A549 (cell line): ENCODE data around the gene PLD1. TPM values are rescaled to one million over a fixed set of nuclear protein-coding genes. Genes with fewer than 3 reads are reported as not detected.

ENCODE experiments used
- ATAC-seq, 2 experiments: fragments of 200-7000 bp in 1 of 2; fragments of >200 bp in 1 of 2; cut with Nextera tagmentation in 1 of 2; cut with Tn5 transposase in 1 of 2; 3 replicates each; pipeline versions ENCODE4 v1.8.0 to v1.9.1; 2018 to 2020; ENCODE audit warnings: mild to moderate bottlenecking in 1 of 2, moderate library complexity in 1 of 2
- CTCF ChIA-PET: fragments of 300-600 bp; sonication (Branson Sonifier 250); formaldehyde crosslinking; extraction: SDS; loops from one replicate; lab custom pipeline; 2021; ENCODE audit warnings: antibody characterized with exemption, inconsistent platforms; lab: Yijun Ruan, JAX
- POLR2A ChIA-PET: fragments of 350-600 bp; formaldehyde crosslinking; extraction: SDS; loops from one replicate; lab custom pipeline; 2021; ENCODE audit warnings: antibody characterized with exemption, inconsistent platforms; lab: Yijun Ruan, JAX
- DNase-seq, 2 experiments: peaks; one replicate each; pipeline versions ENCODE4 v3.0.0 to v3.0.0-alpha.2; 2011 to 2016; ENCODE audit warnings: low read depth in 1 of 2, low spot score in 1 of 2
- FAIRE-seq: peaks from 2 replicates; lab custom pipeline; 2011; peaks lifted over from hg19 to GRCh38; lab: Jason Lieb, UNC
- H3K27ac ChIP-seq, 2 experiments: fragments of >200 bp; sonication (Bioruptor Twin); formaldehyde crosslinking; 3 replicates each; pipeline ENCODE4 v1.5.1; 2016 to 2017
- H3K4me1 ChIP-seq: fragments of >200 bp; sonication (Bioruptor Twin); formaldehyde crosslinking; 3 replicates; pipeline ENCODE4 v1.6.1; 2016
- H3K4me2 ChIP-seq: fragments of >200 bp; sonication (Bioruptor Twin); formaldehyde crosslinking; 3 replicates; pipeline ENCODE4 v1.6.1; 2016
- H3K4me3 ChIP-seq: fragments of >200 bp; sonication (Bioruptor Twin); formaldehyde crosslinking; 3 replicates; pipeline ENCODE4 v1.5.1; 2016
- H3K9me3 ChIP-seq: fragments of >200 bp; sonication (Bioruptor Twin); formaldehyde crosslinking; 3 replicates; pipeline ENCODE4 v1.6.1; 2016
- BHLHE40 ChIP-seq: IDR thresholded peaks from 2 replicates; pipeline ENCODE4 v1.6.1; 2012; ENCODE audit warnings: low read depth, low read length, inconsistent platforms
- CBX2 ChIP-seq: fragments of 200-600 bp; sonication (generic); IDR thresholded peaks from 2 replicates; pipeline ENCODE4 v1.6.1; 2016; ENCODE audit warnings: low read depth, mild to moderate bottlenecking, borderline replicate concordance
- CHD2 ChIP-seq: fragments of 150-350 bp; IDR thresholded peaks from 2 replicates; pipeline ENCODE4 v1.6.1; 2014; ENCODE audit warnings: low read length; ENCODE audit not compliant: partially characterized antibody
- EP300 ChIP-seq, 2 experiments: fragments of >200 bp; sonication (Bioruptor Twin); formaldehyde crosslinking; IDR thresholded peaks; 2 replicates in 1 of 2; 3 replicates in 1 of 2; pipeline ENCODE4 v1.6.1; 2016 to 2017
- ESRRA ChIP-seq: fragments of 150-350 bp; IDR thresholded peaks from 2 replicates; pipeline ENCODE4 v1.6.1; 2014; ENCODE audit warnings: mild to moderate bottlenecking, low read length, borderline replicate concordance
- HEYL ChIP-seq: fragments of 250-450 bp; sonication (Bioruptor Pico); IDR thresholded peaks from 2 replicates; pipeline ENCODE4 v1.8.0; 2021; ENCODE audit warnings: mild to moderate bottlenecking, moderate library complexity
- MYC ChIP-seq: IDR thresholded peaks from 2 replicates; pipeline ENCODE4 v1.6.1; 2012; ENCODE audit warnings: mild to moderate bottlenecking, inconsistent platforms, low read length, improper control_type of control experiment, borderline replicate concordance
- RAD21 ChIP-seq, 2 experiments: fragments of >200 bp in 1 of 2; sonication (Bioruptor Twin) in 1 of 2; formaldehyde crosslinking in 1 of 2; IDR thresholded peaks in 1 of 2; conservative IDR thresholded peaks in 1 of 2; 2 replicates in 1 of 2; 3 replicates in 1 of 2; pipeline ENCODE4 v1.6.1; 2012 to 2018; ENCODE audit warnings: inconsistent platforms in 1 of 2
- RFX5 ChIP-seq: fragments of 450-650 bp; IDR thresholded peaks from 2 replicates; pipeline ENCODE4 v1.7.1; 2014; ENCODE audit warnings: antibody characterized with exemption, mild to moderate bottlenecking, moderate library complexity
- TFCP2L1 ChIP-seq: fragments of 250-450 bp; sonication (Bioruptor Pico); IDR thresholded peaks from 2 replicates; pipeline ENCODE4 v1.5.0; 2021; ENCODE audit warnings: mild to moderate bottlenecking
- ZFP36 ChIP-seq: fragments of 450-650 bp; IDR thresholded peaks from 2 replicates; pipeline ENCODE4 v1.6.1; 2014; ENCODE audit warnings: borderline replicate concordance; ENCODE audit not compliant: partially characterized antibody
- WGBS: methylation state at CpG from one replicate; pipeline ENCODE4 v1.1.6; 2017; ENCODE audit errors: missing lambda C conversion rate; 5-methylcytosine and 5-hydroxymethylcytosine counted together
- polyA plus RNA-seq, 4 experiments: library from polyadenylated mRNA; depleted of rRNA in 3 of 4; stranded (reverse); fragments of >200 nt; fragmentation: RNase III in 1 of 4; extraction: RNeasy Plus Mini Kit Qiagen cat#74134 plus additional on column Dnase treatment in 1 of 4; gene quantifications; 2 replicates in 3 of 4; 3 replicates in 1 of 4; pipeline ENCODE4 v1.2.3, GENCODE V29; 2011 to 2017
- TF ChIP-seq, protein P1 (sequence below): fragments of >200 bp; sonication (Bioruptor Twin); formaldehyde crosslinking; IDR thresholded peaks from 3 replicates; pipeline ENCODE4 v1.5.1; 2016
- TF ChIP-seq, protein P2 (sequence below): IDR thresholded peaks from 2 replicates; pipeline ENCODE4 v1.6.1; 2012
- TF ChIP-seq, protein P3 (sequence below): fragments of 150-350 bp; IDR thresholded peaks from 2 replicates; pipeline ENCODE4 v1.6.1; 2014; ENCODE audit warnings: low read depth, mild to moderate bottlenecking, low read length
- TF ChIP-seq, protein P4 (sequence below): fragments of 250-450 bp; sonication (Bioruptor Pico); IDR thresholded peaks from 2 replicates; pipeline ENCODE4 v1.5.0; 2020; ENCODE audit warnings: low read depth, mild to moderate bottlenecking, moderate library complexity
- TF ChIP-seq, protein P5 (sequence below): fragments of 200-600 bp; sonication (generic); IDR thresholded peaks from 2 replicates; pipeline ENCODE4 v1.6.1; 2016; ENCODE audit warnings: antibody characterized with exemption, mild to moderate bottlenecking, moderate library complexity
- TF ChIP-seq, protein P6 (sequence below): fragments of 450-650 bp; IDR thresholded peaks from 2 replicates; pipeline ENCODE4 v1.6.1; 2014; ENCODE audit warnings: antibody characterized with exemption

The PLD1 gene
- polyA plus RNA-seq, 2 of the 4 experiments (the other 2 are of a cell fraction) = 6.6 to 27.2 TPM

DNA sequence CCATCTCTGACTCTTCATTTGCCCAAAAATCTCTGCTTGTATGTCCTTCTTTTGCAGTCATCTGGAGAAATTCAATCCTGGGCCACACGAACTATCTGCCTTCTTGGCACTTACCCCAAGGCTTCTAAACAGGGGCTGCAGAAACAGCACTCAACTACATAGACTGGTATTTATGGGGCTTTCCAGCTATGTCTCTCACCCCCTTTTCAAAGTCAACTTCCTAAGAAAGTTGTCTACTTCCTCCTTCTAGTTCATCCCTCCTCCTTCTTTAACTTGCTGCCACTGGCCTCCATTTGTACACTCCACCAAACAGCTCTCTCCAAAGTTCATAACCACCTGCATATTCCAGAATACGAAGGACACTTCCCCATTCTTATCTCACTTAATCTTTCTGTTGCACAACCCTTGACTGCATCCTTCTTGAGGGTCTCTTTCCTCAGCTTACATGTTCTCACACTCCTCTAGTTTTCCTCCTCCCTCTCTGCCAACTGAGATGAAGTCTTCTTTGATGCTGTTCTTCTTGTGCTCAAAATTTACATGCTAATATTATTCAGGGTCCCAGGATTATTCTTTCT lies 55.2 kb downstream of the PLD1 start:
- ATAC-seq (no peak), FAIRE-seq (no peak), DNase-seq (no peak)
- H3K9me3 ChIP-seq = no peaks in the 10 kb centered on the region
- no peaks in the 10 kb centered on the region for H3K4me1 ChIP-seq
- WGBS = 67% methylated on average over 2 of the region's 2 CpGs
- ChIA-PET CTCF (interaction anchor here (0.8 to 1.3 kb wide), 3 partner anchors 17 to 75 kb away, joined by 3 to 5 read pairs (median 3); no protein-coding TSS in a partner anchor), POLR2A (no interaction called here)
- H3K4me2 ChIP-seq = no peak overlapping the region
- H3K27ac ChIP-seq = no peak overlapping the region
- H3K4me3 ChIP-seq = no peak overlapping the region
- TF ChIP-seq BHLHE40 (no peak), RFX5 (no peak), RAD21 (conservative IDR thresholded peaks at IDR 0.05 in 1 of 2, IDR thresholded peaks at IDR 0.05 in 1 of 2) (no peak), CHD2 (no peak), ZFP36 (no peak), HEYL (no peak), ESRRA (no peak), EP300 (IDR thresholded peaks at IDR 0.05) (no peak)
- TF ChIP-seq, protein P1, sequence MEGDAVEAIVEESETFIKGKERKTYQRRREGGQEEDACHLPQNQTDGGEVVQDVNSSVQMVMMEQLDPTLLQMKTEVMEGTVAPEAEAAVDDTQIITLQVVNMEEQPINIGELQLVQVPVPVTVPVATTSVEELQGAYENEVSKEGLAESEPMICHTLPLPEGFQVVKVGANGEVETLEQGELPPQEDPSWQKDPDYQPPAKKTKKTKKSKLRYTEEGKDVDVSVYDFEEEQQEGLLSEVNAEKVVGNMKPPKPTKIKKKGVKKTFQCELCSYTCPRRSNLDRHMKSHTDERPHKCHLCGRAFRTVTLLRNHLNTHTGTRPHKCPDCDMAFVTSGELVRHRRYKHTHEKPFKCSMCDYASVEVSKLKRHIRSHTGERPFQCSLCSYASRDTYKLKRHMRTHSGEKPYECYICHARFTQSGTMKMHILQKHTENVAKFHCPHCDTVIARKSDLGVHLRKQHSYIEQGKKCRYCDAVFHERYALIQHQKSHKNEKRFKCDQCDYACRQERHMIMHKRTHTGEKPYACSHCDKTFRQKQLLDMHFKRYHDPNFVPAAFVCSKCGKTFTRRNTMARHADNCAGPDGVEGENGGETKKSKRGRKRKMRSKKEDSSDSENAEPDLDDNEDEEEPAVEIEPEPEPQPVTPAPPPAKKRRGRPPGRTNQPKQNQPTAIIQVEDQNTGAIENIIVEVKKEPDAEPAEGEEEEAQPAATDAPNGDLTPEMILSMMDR = no peak
- TF ChIP-seq, protein P2, sequence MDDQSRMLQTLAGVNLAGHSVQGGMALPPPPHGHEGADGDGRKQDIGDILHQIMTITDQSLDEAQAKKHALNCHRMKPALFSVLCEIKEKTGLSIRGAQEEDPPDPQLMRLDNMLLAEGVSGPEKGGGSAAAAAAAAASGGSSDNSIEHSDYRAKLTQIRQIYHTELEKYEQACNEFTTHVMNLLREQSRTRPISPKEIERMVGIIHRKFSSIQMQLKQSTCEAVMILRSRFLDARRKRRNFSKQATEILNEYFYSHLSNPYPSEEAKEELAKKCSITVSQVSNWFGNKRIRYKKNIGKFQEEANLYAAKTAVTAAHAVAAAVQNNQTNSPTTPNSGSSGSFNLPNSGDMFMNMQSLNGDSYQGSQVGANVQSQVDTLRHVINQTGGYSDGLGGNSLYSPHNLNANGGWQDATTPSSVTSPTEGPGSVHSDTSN = no peak
- TF ChIP-seq, protein P3, sequence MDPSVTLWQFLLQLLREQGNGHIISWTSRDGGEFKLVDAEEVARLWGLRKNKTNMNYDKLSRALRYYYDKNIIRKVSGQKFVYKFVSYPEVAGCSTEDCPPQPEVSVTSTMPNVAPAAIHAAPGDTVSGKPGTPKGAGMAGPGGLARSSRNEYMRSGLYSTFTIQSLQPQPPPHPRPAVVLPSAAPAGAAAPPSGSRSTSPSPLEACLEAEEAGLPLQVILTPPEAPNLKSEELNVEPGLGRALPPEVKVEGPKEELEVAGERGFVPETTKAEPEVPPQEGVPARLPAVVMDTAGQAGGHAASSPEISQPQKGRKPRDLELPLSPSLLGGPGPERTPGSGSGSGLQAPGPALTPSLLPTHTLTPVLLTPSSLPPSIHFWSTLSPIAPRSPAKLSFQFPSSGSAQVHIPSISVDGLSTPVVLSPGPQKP = no peak
- TF ChIP-seq, protein P4, sequence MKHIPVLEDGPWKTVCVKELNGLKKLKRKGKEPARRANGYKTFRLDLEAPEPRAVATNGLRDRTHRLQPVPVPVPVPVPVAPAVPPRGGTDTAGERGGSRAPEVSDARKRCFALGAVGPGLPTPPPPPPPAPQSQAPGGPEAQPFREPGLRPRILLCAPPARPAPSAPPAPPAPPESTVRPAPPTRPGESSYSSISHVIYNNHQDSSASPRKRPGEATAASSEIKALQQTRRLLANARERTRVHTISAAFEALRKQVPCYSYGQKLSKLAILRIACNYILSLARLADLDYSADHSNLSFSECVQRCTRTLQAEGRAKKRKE = no peak
- TF ChIP-seq, protein P5, sequence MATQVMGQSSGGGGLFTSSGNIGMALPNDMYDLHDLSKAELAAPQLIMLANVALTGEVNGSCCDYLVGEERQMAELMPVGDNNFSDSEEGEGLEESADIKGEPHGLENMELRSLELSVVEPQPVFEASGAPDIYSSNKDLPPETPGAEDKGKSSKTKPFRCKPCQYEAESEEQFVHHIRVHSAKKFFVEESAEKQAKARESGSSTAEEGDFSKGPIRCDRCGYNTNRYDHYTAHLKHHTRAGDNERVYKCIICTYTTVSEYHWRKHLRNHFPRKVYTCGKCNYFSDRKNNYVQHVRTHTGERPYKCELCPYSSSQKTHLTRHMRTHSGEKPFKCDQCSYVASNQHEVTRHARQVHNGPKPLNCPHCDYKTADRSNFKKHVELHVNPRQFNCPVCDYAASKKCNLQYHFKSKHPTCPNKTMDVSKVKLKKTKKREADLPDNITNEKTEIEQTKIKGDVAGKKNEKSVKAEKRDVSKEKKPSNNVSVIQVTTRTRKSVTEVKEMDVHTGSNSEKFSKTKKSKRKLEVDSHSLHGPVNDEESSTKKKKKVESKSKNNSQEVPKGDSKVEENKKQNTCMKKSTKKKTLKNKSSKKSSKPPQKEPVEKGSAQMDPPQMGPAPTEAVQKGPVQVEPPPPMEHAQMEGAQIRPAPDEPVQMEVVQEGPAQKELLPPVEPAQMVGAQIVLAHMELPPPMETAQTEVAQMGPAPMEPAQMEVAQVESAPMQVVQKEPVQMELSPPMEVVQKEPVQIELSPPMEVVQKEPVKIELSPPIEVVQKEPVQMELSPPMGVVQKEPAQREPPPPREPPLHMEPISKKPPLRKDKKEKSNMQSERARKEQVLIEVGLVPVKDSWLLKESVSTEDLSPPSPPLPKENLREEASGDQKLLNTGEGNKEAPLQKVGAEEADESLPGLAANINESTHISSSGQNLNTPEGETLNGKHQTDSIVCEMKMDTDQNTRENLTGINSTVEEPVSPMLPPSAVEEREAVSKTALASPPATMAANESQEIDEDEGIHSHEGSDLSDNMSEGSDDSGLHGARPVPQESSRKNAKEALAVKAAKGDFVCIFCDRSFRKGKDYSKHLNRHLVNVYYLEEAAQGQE = no peak

DNA sequence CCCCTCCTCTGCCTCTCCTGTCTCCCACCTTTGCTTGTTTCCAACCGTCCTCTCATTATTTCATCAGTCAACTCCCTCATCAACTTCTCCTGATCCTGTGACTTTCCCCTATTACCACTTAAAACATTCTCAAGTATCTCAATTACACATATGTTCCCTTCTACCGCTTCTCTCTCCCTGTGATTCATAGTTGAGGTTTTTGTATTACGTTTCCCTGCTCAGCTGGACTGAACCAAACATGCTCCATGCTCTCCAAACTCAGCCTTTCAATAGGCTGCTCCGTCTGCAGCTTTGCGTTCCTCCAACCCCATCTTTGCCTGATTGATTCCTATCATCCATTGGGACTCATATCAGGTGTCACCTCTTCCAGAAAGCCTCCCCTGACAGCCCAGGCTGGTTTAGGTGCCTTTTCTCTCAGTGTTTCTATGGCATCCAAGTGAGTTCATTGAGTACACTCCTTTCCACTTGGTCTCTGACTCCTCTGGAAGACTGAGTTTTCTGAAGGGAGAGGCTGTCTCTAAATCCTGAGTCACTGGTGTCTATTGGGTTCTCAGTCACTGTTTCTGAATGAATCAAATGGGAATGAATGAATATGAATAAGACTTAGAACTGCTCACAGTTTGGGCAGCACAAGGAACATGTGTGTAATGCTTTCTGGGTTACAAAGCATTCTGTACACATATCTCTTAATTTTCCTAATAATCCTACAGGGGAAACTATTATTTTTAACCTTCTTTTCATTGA lies 56.4 kb downstream of the PLD1 start:
- Histone ChIP-seq H3K4me1 (no peaks in the 10 kb centered on the region), H3K9me3 (no peaks in the 10 kb centered on the region), H3K4me3 (no peak overlapping the region)
- WGBS = 90% methylated on average over 5 of the region's 5 CpGs
- POLR2A ChIA-PET = no interaction called here
- TF ChIP-seq MYC (no peak), CBX2 (no peak), TFCP2L1 (CRISPR knock-in tag) (no peak), ZFP36 (no peak)
- TF ChIP-seq, protein P6, sequence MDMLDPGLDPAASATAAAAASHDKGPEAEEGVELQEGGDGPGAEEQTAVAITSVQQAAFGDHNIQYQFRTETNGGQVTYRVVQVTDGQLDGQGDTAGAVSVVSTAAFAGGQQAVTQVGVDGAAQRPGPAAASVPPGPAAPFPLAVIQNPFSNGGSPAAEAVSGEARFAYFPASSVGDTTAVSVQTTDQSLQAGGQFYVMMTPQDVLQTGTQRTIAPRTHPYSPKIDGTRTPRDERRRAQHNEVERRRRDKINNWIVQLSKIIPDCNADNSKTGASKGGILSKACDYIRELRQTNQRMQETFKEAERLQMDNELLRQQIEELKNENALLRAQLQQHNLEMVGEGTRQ = no peak
- TF ChIP-seq, all 56 proteins: peak for 0
- DNase-seq (no peak), ATAC-seq (no peak), FAIRE-seq (no peak)
- CTCF ChIA-PET = no interaction called here
- H3K4me2 ChIP-seq = no peak overlapping the region
- no peak overlapping the region for H3K27ac ChIP-seq
